Mammary epithelial cell (primary cell): ENCODE results near the gene AHCYL1.

Source experiments
- EZH2 ChIP-seq: IDR thresholded peaks from 2 replicates; pipeline ENCODE4 v1.6.1; 2012; ENCODE audit warnings: low read length, inconsistent platforms, borderline replicate concordance
- TF ChIP-seq, protein P1 (sequence below), 2 donors: IDR thresholded peaks in 1 of 2; conservative IDR thresholded peaks in 1 of 2; 2 replicates each; pipeline ENCODE4 v1.5.1; 2011 to 2012; ENCODE audit warnings: inconsistent platforms in 2 of 2, low read length in 2 of 2, mild to moderate bottlenecking in 2 of 2, control low read depth in 1 of 2, low read depth in 1 of 2; ENCODE audit not compliant: insufficient read depth in 1 of 2; ENCODE audit errors: extremely low read depth in 1 of 2

- TF ChIP-seq EZH2, result no peak
- TF ChIP-seq, protein P1, sequence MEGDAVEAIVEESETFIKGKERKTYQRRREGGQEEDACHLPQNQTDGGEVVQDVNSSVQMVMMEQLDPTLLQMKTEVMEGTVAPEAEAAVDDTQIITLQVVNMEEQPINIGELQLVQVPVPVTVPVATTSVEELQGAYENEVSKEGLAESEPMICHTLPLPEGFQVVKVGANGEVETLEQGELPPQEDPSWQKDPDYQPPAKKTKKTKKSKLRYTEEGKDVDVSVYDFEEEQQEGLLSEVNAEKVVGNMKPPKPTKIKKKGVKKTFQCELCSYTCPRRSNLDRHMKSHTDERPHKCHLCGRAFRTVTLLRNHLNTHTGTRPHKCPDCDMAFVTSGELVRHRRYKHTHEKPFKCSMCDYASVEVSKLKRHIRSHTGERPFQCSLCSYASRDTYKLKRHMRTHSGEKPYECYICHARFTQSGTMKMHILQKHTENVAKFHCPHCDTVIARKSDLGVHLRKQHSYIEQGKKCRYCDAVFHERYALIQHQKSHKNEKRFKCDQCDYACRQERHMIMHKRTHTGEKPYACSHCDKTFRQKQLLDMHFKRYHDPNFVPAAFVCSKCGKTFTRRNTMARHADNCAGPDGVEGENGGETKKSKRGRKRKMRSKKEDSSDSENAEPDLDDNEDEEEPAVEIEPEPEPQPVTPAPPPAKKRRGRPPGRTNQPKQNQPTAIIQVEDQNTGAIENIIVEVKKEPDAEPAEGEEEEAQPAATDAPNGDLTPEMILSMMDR (conservative IDR thresholded peaks at IDR 0.05 in 1 of 2, IDR thresholded peaks at IDR 0.05 in 1 of 2; ENCODE audit: extremely low read depth in 1 of 2, insufficient read depth in 1 of 2, low read depth in 1 of 2, low read length in 2 of 2), result no peak
These were observed 40.0 kb upstream of the AHCYL1 start for GRCh38 chr1:109944541-109944940.
